Vagina (tissue), 2 donors: ENCODE data around the gene FES.

Source experiments
- POLR2A ChIP-seq, 2 donors: fragments of 450-650 bp; IDR thresholded peaks; one replicate each; pipeline ENCODE4 v1.6.1; 2017; ENCODE audit warnings: antibody characterized with exemption in 2 of 2, mild to moderate bottlenecking in 2 of 2, moderate library complexity in 2 of 2
- POLR2AphosphoS5 ChIP-seq, 2 donors: sonication (generic); formaldehyde crosslinking; IDR thresholded peaks; one replicate each; pipeline ENCODE4 v1.9.0; 2017; ENCODE audit warnings: antibody characterized with exemption in 2 of 2, mild to moderate bottlenecking in 2 of 2, low read depth in 1 of 2; ENCODE audit not compliant: insufficient read depth in 1 of 2
- TF ChIP-seq, protein P1 (sequence below), 3 experiments: fragments of 450-650 bp in 2 of 3; fragments of 200-600 bp in 1 of 3; sonication (generic) in 1 of 3; IDR thresholded peaks; one replicate each; pipeline ENCODE4 v1.5.1; 2017 to 2019; ENCODE audit warnings: antibody characterized with exemption in 3 of 3, mild to moderate bottlenecking in 2 of 3, moderate library complexity in 2 of 3

DNA sequence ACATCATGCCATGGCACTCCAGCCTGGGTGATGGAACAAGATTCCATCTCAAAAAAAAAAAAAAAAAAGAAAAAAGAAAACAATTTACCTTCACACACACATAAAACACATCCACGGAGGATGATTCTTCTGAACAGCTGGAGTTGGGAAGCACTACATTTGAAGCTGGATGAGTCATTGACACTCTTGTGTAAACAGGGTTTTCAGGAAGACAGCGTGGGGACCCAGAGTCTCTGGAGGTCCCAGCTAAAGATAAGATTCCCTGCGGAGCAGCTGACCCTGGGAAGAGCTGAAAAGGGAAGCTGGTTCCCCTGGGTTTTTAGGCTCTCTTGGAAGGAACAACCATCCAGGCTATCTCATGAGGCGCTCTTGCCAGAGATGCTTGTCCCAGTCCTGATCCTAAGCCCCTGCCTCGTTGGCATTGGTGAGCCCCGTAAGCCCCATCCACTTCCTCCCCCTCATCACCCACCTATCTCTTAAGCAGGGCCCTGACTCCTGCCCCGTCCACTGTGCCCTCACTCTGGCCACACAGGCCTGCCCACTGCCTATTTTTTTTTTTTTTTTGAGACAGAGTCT lies 47.9 kb upstream of the FES start:
- TF ChIP-seq, protein P1, sequence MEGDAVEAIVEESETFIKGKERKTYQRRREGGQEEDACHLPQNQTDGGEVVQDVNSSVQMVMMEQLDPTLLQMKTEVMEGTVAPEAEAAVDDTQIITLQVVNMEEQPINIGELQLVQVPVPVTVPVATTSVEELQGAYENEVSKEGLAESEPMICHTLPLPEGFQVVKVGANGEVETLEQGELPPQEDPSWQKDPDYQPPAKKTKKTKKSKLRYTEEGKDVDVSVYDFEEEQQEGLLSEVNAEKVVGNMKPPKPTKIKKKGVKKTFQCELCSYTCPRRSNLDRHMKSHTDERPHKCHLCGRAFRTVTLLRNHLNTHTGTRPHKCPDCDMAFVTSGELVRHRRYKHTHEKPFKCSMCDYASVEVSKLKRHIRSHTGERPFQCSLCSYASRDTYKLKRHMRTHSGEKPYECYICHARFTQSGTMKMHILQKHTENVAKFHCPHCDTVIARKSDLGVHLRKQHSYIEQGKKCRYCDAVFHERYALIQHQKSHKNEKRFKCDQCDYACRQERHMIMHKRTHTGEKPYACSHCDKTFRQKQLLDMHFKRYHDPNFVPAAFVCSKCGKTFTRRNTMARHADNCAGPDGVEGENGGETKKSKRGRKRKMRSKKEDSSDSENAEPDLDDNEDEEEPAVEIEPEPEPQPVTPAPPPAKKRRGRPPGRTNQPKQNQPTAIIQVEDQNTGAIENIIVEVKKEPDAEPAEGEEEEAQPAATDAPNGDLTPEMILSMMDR (IDR thresholded peaks at IDR 0.05) = no peak
- TF ChIP-seq POLR2A (IDR thresholded peaks at IDR 0.05) (no peak), POLR2AphosphoS5 (IDR thresholded peaks at IDR 0.05; ENCODE audit: insufficient read depth in 1 of 2, low read depth in 1 of 2) (no peak)
